HCT116 (cell line): ENCODE data around the gene HNMT.

Source experiments
- CTCF ChIP-seq, 3 experiments: fragments of 200-600 bp in 1 of 3; sonication (generic) in 1 of 3; IDR thresholded peaks in 2 of 3; conservative IDR thresholded peaks in 1 of 3; 2 replicates each; pipeline ENCODE4 v1.5.1; 2012 to 2017; ENCODE audit warnings: low read depth in 2 of 3, low read length in 2 of 3, antibody characterized with exemption in 1 of 3, borderline replicate concordance in 1 of 3, control low read depth in 1 of 3, mild to moderate bottlenecking in 1 of 3, mixed read lengths in 1 of 3, mixed run types in 1 of 3, moderate library complexity in 1 of 3; ENCODE audit not compliant: insufficient read depth in 1 of 3
- ELF1 ChIP-seq: IDR thresholded peaks from 2 replicates; pipeline ENCODE4 v1.6.1; 2012; ENCODE audit warnings: low read depth, borderline replicate concordance
- EZH2 ChIP-seq: fragments of 200-600 bp; sonication (generic); IDR thresholded peaks from 2 replicates; pipeline ENCODE4 v1.6.1; 2017; ENCODE audit warnings: antibody characterized with exemption, mixed run types
- MAX ChIP-seq: IDR thresholded peaks from 2 replicates; pipeline ENCODE4 v1.6.1; 2012
- POLR2AphosphoS5 ChIP-seq: IDR thresholded peaks from 2 replicates; pipeline ENCODE4 v1.6.1; 2011; ENCODE audit warnings: mild to moderate bottlenecking, low read depth, low read length, moderate library complexity

- TF ChIP-seq ELF1 (no peak), POLR2AphosphoS5 (no peak), CTCF (IDR thresholded peaks at IDR 0.05 in 2 of 3, conservative IDR thresholded peaks at IDR 0.05 in 1 of 3; ENCODE audit: borderline replicate concordance in 1 of 3, insufficient read depth in 1 of 3, low read depth in 2 of 3, low read length in 2 of 3) (no peak), MAX (no peak), EZH2 (no peak)
These were observed 19.0 kb upstream of the HNMT start for GRCh38 chr2:137945229-137945628.
